Liver (tissue), 9 donors: ENCODE results near the gene PIGH. TPM values are rescaled to one million over a fixed set of nuclear protein-coding genes. Genes with fewer than 3 reads are reported as not detected.

Experiments used
- DNase-seq: peaks from one replicate; pipeline ENCODE4 v3.0.0-alpha.2; 2017; ENCODE audit warnings: low spot score
- H3K27ac ChIP-seq, 2 donors: one replicate each; pipeline ENCODE4 v1.7.0; 2013; ENCODE audit warnings: inconsistent platforms in 2 of 2, low read length in 2 of 2, control low read depth in 1 of 2, low read depth in 1 of 2, mild to moderate bottlenecking in 1 of 2
- H3K27me3 ChIP-seq, 4 donors: one replicate each; pipeline versions ENCODE4 v1.6.1 to v1.7.0; 2013; ENCODE audit warnings: low read length in 3 of 4, inconsistent platforms in 1 of 4, mild to moderate bottlenecking in 1 of 4, moderate library complexity in 1 of 4; ENCODE audit not compliant: control insufficient read depth in 4 of 4, insufficient read depth in 4 of 4
- H3K36me3 ChIP-seq, 4 donors: one replicate each; pipeline versions ENCODE4 v1.6.1 to v1.7.0; 2013; ENCODE audit warnings: low read length in 3 of 4, mild to moderate bottlenecking in 3 of 4, low read depth in 1 of 4, moderate library complexity in 1 of 4; ENCODE audit not compliant: control insufficient read depth in 4 of 4, insufficient read depth in 3 of 4
- H3K4me1 ChIP-seq, 4 donors: one replicate each; pipeline versions ENCODE4 v1.6.1 to v1.7.0; 2013; ENCODE audit warnings: low read length in 3 of 4, mild to moderate bottlenecking in 3 of 4, moderate library complexity in 1 of 4; ENCODE audit not compliant: control insufficient read depth in 4 of 4, insufficient read depth in 4 of 4
- H3K4me3 ChIP-seq, 3 donors: one replicate each; pipeline versions ENCODE4 v1.6.1 to v1.7.0; 2013; ENCODE audit warnings: low read length in 3 of 3, control low read depth in 1 of 3, low read depth in 1 of 3, mild to moderate bottlenecking in 1 of 3
- H3K9ac ChIP-seq, 2 donors: one replicate each; pipeline ENCODE4 v1.7.0; 2013; ENCODE audit warnings: low read length in 2 of 2, mild to moderate bottlenecking in 2 of 2, moderate library complexity in 2 of 2, control low read depth in 1 of 2, low read depth in 1 of 2
- H3K9me3 ChIP-seq, 4 donors: one replicate each; pipeline versions ENCODE4 v1.6.1 to v1.7.0; 2013; ENCODE audit warnings: low read length in 3 of 4; ENCODE audit not compliant: control insufficient read depth in 4 of 4
- ATF3 ChIP-seq: IDR thresholded peaks from 2 replicates; pipeline ENCODE4 v1.6.1; 2016; ENCODE audit warnings: antibody characterized with exemption
- CTCF ChIP-seq: fragments of 150-350 bp; IDR thresholded peaks from 2 replicates; pipeline ENCODE4 v1.5.1; 2017; ENCODE audit warnings: improper control_type of control experiment, low read depth, low read length; ENCODE audit not compliant: missing input control
- EGR1 ChIP-seq, 2 donors: IDR thresholded peaks; 2 replicates each; pipeline ENCODE4 v1.6.1; 2016 to 2018; ENCODE audit warnings: antibody characterized with exemption in 2 of 2, low read depth in 2 of 2
- FOXA1 ChIP-seq: IDR thresholded peaks from 2 replicates; pipeline ENCODE4 v1.6.1; 2016; ENCODE audit warnings: antibody characterized with exemption
- GABPA ChIP-seq, 2 donors: IDR thresholded peaks in 1 of 2; conservative IDR thresholded peaks in 1 of 2; 2 replicates each; pipeline ENCODE4 v1.6.1; 2016; ENCODE audit warnings: antibody characterized with exemption in 2 of 2, mild to moderate bottlenecking in 1 of 2, moderate library complexity in 1 of 2
- HNF4A ChIP-seq, 2 donors: conservative IDR thresholded peaks; 2 replicates each; pipeline ENCODE4 v1.6.1; 2016; ENCODE audit warnings: antibody characterized with exemption in 2 of 2, mild to moderate bottlenecking in 2 of 2
- HNF4G ChIP-seq: IDR thresholded peaks from 2 replicates; pipeline ENCODE4 v1.6.1; 2016; ENCODE audit warnings: antibody characterized with exemption
- MAX ChIP-seq: IDR thresholded peaks from 2 replicates; pipeline ENCODE4 v1.6.1; 2016; ENCODE audit warnings: antibody characterized with exemption
- RXRA ChIP-seq, 2 donors: IDR thresholded peaks; 2 replicates each; pipeline ENCODE4 v1.6.1; 2017 to 2018; ENCODE audit warnings: antibody characterized with exemption in 2 of 2, mild to moderate bottlenecking in 1 of 2
- SP1 ChIP-seq: IDR thresholded peaks from 2 replicates; pipeline ENCODE4 v1.6.1; 2018; ENCODE audit warnings: antibody characterized with exemption, mild to moderate bottlenecking
- TAF1 ChIP-seq: conservative IDR thresholded peaks from 2 replicates; pipeline ENCODE4 v1.6.1; 2016; ENCODE audit warnings: antibody characterized with exemption, mild to moderate bottlenecking
- YY1 ChIP-seq: IDR thresholded peaks from 2 replicates; pipeline ENCODE4 v1.6.1; 2016; ENCODE audit warnings: antibody characterized with exemption, mild to moderate bottlenecking
- ZBTB33 ChIP-seq: IDR thresholded peaks from 2 replicates; pipeline ENCODE4 v1.6.1; 2016; ENCODE audit warnings: antibody characterized with exemption
- WGBS: extraction: QIAGEN DNeasy Blood & Tissue Kit; methylation state at CpG from one replicate; pipeline ENCODE4 v1.1.7; 2013; 5-methylcytosine and 5-hydroxymethylcytosine counted together
- polyA plus RNA-seq, 2 donors: library from polyadenylated mRNA; stranded (reverse) in 1 of 2; unstranded in 1 of 2; fragments of 200-250 nt in 1 of 2; fragments of >200 nt in 1 of 2; fragmentation: Nextera tagmentation in 1 of 2; extraction: Ambion mirVana in 1 of 2; gene quantifications; one replicate each; pipeline versions ENCODE4 v1.2.1 to v1.2.3, GENCODE V29; 2013 to 2015
- total RNA-seq, 2 donors: library from RNA; depleted of rRNA; stranded (reverse); fragments of >200 nt; gene quantifications; one replicate each; pipeline ENCODE4 v1.2.3, GENCODE V29; 2014
- donor health status: healthy.
- donor health status: healthy.
- donor health status: healthy.
- donor health status: healthy.
- donor health status: healthy.

The PIGH gene
- total and polyA plus RNA-seq, 4 donors: 14.2 to 36.1 (median 21.7) TPM

GRCh38 chr14:67553547-67553946 is 46.5 kb downstream of the PIGH start:
- H3K9me3 ChIP-seq: no peaks in the 10 kb centered on the region
- TF ChIP-seq FOXA1 (no peak), ATF3 (no peak), GABPA (IDR thresholded peaks at IDR 0.05 in 1 of 2, conservative IDR thresholded peaks at IDR 0.05 in 1 of 2) (no peak), TAF1 (no peak), EGR1 (IDR thresholded peaks at IDR 0.05; ENCODE audit: low read depth in 2 of 2) (no peak), CTCF (no peak), HNF4G (no peak), MAX (no peak), ZBTB33 (no peak), SP1 (no peak)
- H3K36me3 ChIP-seq: no peaks in the 10 kb centered on the region
- WGBS: 39% methylated on average over 3 of the region's 3 CpGs
- no peaks in the 10 kb centered on the region for H3K4me1 ChIP-seq
- no peak for DNase-seq
- H3K9ac ChIP-seq: no peak overlapping the region
- H3K27me3 ChIP-seq: no peaks in the 10 kb centered on the region
- H3K27ac ChIP-seq: no peak overlapping the region
- H3K4me3 ChIP-seq: no peak overlapping the region

GRCh38 chr14:67551940-67552339 is 48.1 kb downstream of the PIGH start:
- no peak overlapping the region for H3K9ac ChIP-seq
- WGBS: 94% methylated on average over 3 of the region's 3 CpGs
- no peak for DNase-seq
- TF ChIP-seq RXRA (IDR thresholded peaks at IDR 0.05) (no peak), ZBTB33 (no peak), TAF1 (no peak), YY1 (no peak), HNF4G (no peak), CTCF (no peak), HNF4A (conservative IDR thresholded peaks at IDR 0.05) (no peak), SP1 (no peak), GABPA (IDR thresholded peaks at IDR 0.05 in 1 of 2, conservative IDR thresholded peaks at IDR 0.05 in 1 of 2) (no peak), ATF3 (no peak), MAX (no peak), EGR1 (IDR thresholded peaks at IDR 0.05; ENCODE audit: low read depth in 2 of 2) (no peak)
- no peak overlapping the region for H3K27ac ChIP-seq
- no peaks in the 10 kb centered on the region for H3K9me3 ChIP-seq
- H3K4me3 ChIP-seq: no peak overlapping the region
- no peaks in the 10 kb centered on the region for H3K4me1 ChIP-seq
- no peaks in the 10 kb centered on the region for H3K36me3 ChIP-seq
- H3K27me3 ChIP-seq: no peaks in the 10 kb centered on the region
